Stimulated activated CD8-positive, alpha-beta memory T cell treated with anti-CD3 and anti-CD28 coated beads, Interleukin-4, amount 100 ng/mL, for 4 hours (primary cell): ENCODE measurements around the gene HSPD1.
"Not testable (repeated sequence)": the region's sequence is repeated elsewhere in the genome, so short reads cannot be mapped to it uniquely, and the experiment has no call there.

Experiments used
- DNase-seq, 2 donors: peaks; one replicate each; pipeline ENCODE4 v3.0.0-alpha.2; 2020; ENCODE audit warnings: low read depth in 2 of 2, low spot score in 1 of 2

The HSPD1 gene

GRCh38 chr2:197497326-197497725 lies 2.3 kb downstream of the HSPD1 start:
- DNase-seq, result no peak

- no peak for DNase-seq
Observed at GRCh38 chr2:197496695-197497094, 2.9 kb downstream of the HSPD1 start.

GRCh38 chr2:197495433-197496134 lies 4.1 kb downstream of the HSPD1 start:
- no peak for DNase-seq

GRCh38 chr2:197487385-197487784 lies 12.3 kb downstream of the HSPD1 start:
- no peak for DNase-seq

- DNase-seq, result no peak
Observed at GRCh38 chr2:197486175-197486574, 13.5 kb downstream of the HSPD1 start.

- DNase-seq, result not testable (repeated sequence)
Observed at GRCh38 chr2:197484248-197484647, 15.4 kb downstream of the HSPD1 start.

GRCh38 chr2:197480165-197481036 lies 19.2 kb downstream of the HSPD1 start:
- DNase-seq, result no peak

GRCh38 chr2:197477797-197478196 lies 21.8 kb downstream of the HSPD1 start:
- no peak for DNase-seq

- DNase-seq, result no peak
Observed at GRCh38 chr2:197472166-197472565, 27.5 kb downstream of the HSPD1 start.

GRCh38 chr2:197464175-197464574 lies 35.5 kb downstream of the HSPD1 start:
- no peak for DNase-seq

- no peak for DNase-seq
Observed at GRCh38 chr2:197461057-197461456, 38.6 kb downstream of the HSPD1 start.

GRCh38 chr2:197460649-197461048 lies 39.0 kb downstream of the HSPD1 start:
- no peak for DNase-seq

GRCh38 chr2:197455428-197455827 lies 44.2 kb downstream of the HSPD1 start:
- DNase-seq, result no peak

- DNase-seq, result no peak
Observed at GRCh38 chr2:197454923-197455322, 44.7 kb downstream of the HSPD1 start.

- DNase-seq, result no peak
Observed at GRCh38 chr2:197453914-197454398, 45.7 kb downstream of the HSPD1 start.

GRCh38 chr2:197453123-197453913 lies 46.3 kb downstream of the HSPD1 start, which contains the start of gene COQ10B:
COQ10B (plus strand) TSS chr2:197453552; CDS start chr2:197453561, 9 bp downstream.
- peak; percentile 92 to 98 for DNase-seq

GRCh38 chr2:197452754-197453122 lies 46.9 kb downstream of the HSPD1 start:
- no peak for DNase-seq

- not testable (repeated sequence) for DNase-seq
Observed at GRCh38 chr2:197450935-197451358, 48.7 kb downstream of the HSPD1 start.

- no peak for DNase-seq
Observed at GRCh38 chr2:197450465-197450864, 49.2 kb downstream of the HSPD1 start.

GRCh38 chr2:197446844-197447243 lies 52.8 kb downstream of the HSPD1 start:
- no peak for DNase-seq

GRCh38 chr2:197445746-197446145 lies 53.9 kb downstream of the HSPD1 start:
- no peak for DNase-seq
